ENCODE data around the gene OR6J1.
A peak's percentile ranks its signal among the peaks of the same experiment; 100 is the strongest.

OR6J1 gene

GRCh38 chr14:22658946-22659345 lies 14.8 kb upstream of the OR6J1 start:
- DNase-seq (ENCODE audit: low read depth): no peak
- no peak overlapping the region for H3K4me3 ChIP-seq (ENCODE audit: low read length)
- TF ChIP-seq CTCF (conservative IDR thresholded peaks at IDR 0.05; ENCODE audit: low read length): no peak

- H3K4me3 ChIP-seq (ENCODE audit: low read length): no peak overlapping the region
- peak; percentile 44 for DNase-seq (ENCODE audit: low read depth)
- TF ChIP-seq CTCF (conservative IDR thresholded peaks at IDR 0.05; ENCODE audit: low read length): peak; percentile 52
Observed at GRCh38 chr14:22657861-22658260, 13.7 kb upstream of the OR6J1 start.

- DNase-seq (ENCODE audit: low read depth): peak; percentile 45
- no peak for TF ChIP-seq CTCF (conservative IDR thresholded peaks at IDR 0.05; ENCODE audit: low read length)
- no peak overlapping the region for H3K4me3 ChIP-seq (ENCODE audit: low read length)
Observed at GRCh38 chr14:22656945-22657731, 13.0 kb upstream of the OR6J1 start.

- no peak for DNase-seq (ENCODE audit: low read depth)
- no peak for TF ChIP-seq CTCF (conservative IDR thresholded peaks at IDR 0.05; ENCODE audit: low read length)
- H3K4me3 ChIP-seq (ENCODE audit: low read length): no peak overlapping the region
Observed at GRCh38 chr14:22656226-22656625, 12.1 kb upstream of the OR6J1 start.

GRCh38 chr14:22653012-22653621 lies 9.0 kb upstream of the OR6J1 start:
- TF ChIP-seq CTCF (conservative IDR thresholded peaks at IDR 0.05; ENCODE audit: low read length): peak; percentile 99
- peak; percentile 80 for DNase-seq (ENCODE audit: low read depth)
- H3K4me3 ChIP-seq (ENCODE audit: low read length): no peak overlapping the region

- TF ChIP-seq CTCF (conservative IDR thresholded peaks at IDR 0.05; ENCODE audit: low read length): no peak
- DNase-seq (ENCODE audit: low read depth): peak; percentile 54
- no peak overlapping the region for H3K4me3 ChIP-seq (ENCODE audit: low read length)
Observed at GRCh38 chr14:22651586-22651985, 7.4 kb upstream of the OR6J1 start.

GRCh38 chr14:22650960-22651521 lies 6.9 kb upstream of the OR6J1 start:
- no peak overlapping the region for H3K4me3 ChIP-seq (ENCODE audit: low read length)
- TF ChIP-seq CTCF (conservative IDR thresholded peaks at IDR 0.05; ENCODE audit: low read length): no peak
- DNase-seq (ENCODE audit: low read depth): peak; percentile 52
